NCI-H146 treated with DMSO at 0.1 percent for 48 hours (cell line): ENCODE results near the gene GALNT9.
"Not testable (repeated sequence)": the region's sequence is repeated elsewhere in the genome, so short reads cannot be mapped to it uniquely, and the experiment has no call there.

Experiments used
- DNase-seq: peaks from one replicate; lab custom pipeline; 2025; ENCODE audit not compliant: unreplicated experiment; lab: John Stamatoyannopoulos, UW

The GALNT9 gene

GRCh38 chr12:132329036-132329719 lies at the start of gene GALNT9:
Gene GALNT9, minus strand, starts transcription at chr12:132329589. Its CDS starts 386 bp downstream, at chr12:132329203.
- no peak for DNase-seq

GRCh38 chr12:132379057-132379456 lies 49.7 kb upstream of the GALNT9 start:
- DNase-seq, result not testable (repeated sequence)

- no peak for DNase-seq
These were observed 47.8 kb upstream of the GALNT9 start for GRCh38 chr12:132377147-132377546.

GRCh38 chr12:132376464-132376830 lies 47.1 kb upstream of the GALNT9 start:
- DNase-seq, result no peak

- DNase-seq, result no peak
These were observed 46.5 kb upstream of the GALNT9 start for GRCh38 chr12:132375747-132376463.

- DNase-seq, result no peak
These were observed 45.4 kb upstream of the GALNT9 start for GRCh38 chr12:132374612-132375445.

- no peak for DNase-seq
These were observed 44.7 kb upstream of the GALNT9 start for GRCh38 chr12:132373901-132374611.

GRCh38 chr12:132367852-132368251 lies 38.5 kb upstream of the GALNT9 start:
- no peak for DNase-seq

GRCh38 chr12:132367071-132367851 lies 37.9 kb upstream of the GALNT9 start:
- no peak for DNase-seq

GRCh38 chr12:132366341-132366861 lies 37.0 kb upstream of the GALNT9 start:
- no peak for DNase-seq

GRCh38 chr12:132365226-132365625 lies 35.8 kb upstream of the GALNT9 start:
- DNase-seq, result no peak

GRCh38 chr12:132364348-132364902 lies 35.0 kb upstream of the GALNT9 start:
- DNase-seq, result no peak

GRCh38 chr12:132363661-132364347 lies 34.4 kb upstream of the GALNT9 start:
- no peak for DNase-seq

- DNase-seq, result no peak
These were observed 33.7 kb upstream of the GALNT9 start for GRCh38 chr12:132362996-132363660.

GRCh38 chr12:132360906-132361777 lies 31.8 kb upstream of the GALNT9 start:
- no peak for DNase-seq

GRCh38 chr12:132360410-132360809 lies 31.0 kb upstream of the GALNT9 start:
- no peak for DNase-seq

GRCh38 chr12:132359971-132360370 lies 30.6 kb upstream of the GALNT9 start:
- DNase-seq, result no peak

GRCh38 chr12:132359551-132359950 lies 30.2 kb upstream of the GALNT9 start:
- DNase-seq, result no peak
